NCI-H1436 treated with DMSO at 0.1 percent for 48 hours (cell line): ENCODE data around the gene VSTM2L.

Source experiments
- DNase-seq: peaks from one replicate; lab custom pipeline; 2025; lab: John Stamatoyannopoulos, UW

The VSTM2L gene

GRCh38 chr20:37969949-37970855 lies 67.3 kb downstream of the VSTM2L start:
- DNase-seq: no peak

- DNase-seq: no peak
These were observed 67.9 kb downstream of the VSTM2L start for GRCh38 chr20:37970856-37971245.

GRCh38 chr20:37971561-37972127 lies 68.7 kb downstream of the VSTM2L start:
- DNase-seq: no peak

GRCh38 chr20:37972256-37973058 lies 69.5 kb downstream of the VSTM2L start:
- no peak for DNase-seq

- no peak for DNase-seq
These were observed 70.4 kb downstream of the VSTM2L start for GRCh38 chr20:37973059-37973910.

DNA sequence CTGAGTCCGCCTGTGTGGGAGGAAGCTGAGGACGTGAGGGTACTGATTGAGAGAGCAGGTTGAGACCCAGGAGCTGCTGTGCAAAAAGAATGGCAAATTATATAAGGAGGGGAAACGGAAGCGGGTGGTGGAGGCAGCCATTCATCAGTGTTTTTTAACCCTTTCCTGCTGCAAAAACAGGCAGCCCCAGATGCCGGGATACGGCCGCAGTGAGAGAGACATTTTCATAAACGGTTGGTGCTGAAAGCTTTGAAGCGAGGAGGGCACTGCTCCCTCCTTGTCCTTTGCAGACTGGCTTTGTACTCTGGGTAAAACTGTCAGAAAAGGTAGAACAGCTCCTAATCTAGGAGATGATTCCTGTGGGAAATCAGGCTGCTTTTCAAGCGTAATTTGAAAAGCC lies 74.0 kb downstream of the VSTM2L start:
- no peak for DNase-seq

- no peak for DNase-seq
These were observed 74.4 kb downstream of the VSTM2L start for GRCh38 chr20:37977338-37977737.

DNA sequence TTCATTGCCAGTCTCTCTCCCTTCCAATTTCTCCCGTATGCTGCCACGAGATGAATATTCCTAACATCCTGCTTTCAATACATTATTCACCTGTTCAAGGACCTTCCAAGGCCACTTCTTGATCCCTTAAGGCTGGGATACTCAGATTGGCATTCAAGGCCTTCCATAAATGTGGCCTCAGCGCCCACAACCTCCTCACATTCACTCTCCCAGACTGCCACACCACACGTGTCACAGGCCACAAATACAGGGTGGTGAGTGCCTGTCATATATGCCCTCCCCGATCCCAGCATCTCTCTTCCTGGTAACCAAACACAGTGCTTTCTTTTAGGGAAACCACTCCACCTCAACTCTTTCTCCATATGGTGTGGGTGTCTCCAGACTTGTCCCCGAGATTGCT lies 74.9 kb downstream of the VSTM2L start:
- DNase-seq: no peak

DNA sequence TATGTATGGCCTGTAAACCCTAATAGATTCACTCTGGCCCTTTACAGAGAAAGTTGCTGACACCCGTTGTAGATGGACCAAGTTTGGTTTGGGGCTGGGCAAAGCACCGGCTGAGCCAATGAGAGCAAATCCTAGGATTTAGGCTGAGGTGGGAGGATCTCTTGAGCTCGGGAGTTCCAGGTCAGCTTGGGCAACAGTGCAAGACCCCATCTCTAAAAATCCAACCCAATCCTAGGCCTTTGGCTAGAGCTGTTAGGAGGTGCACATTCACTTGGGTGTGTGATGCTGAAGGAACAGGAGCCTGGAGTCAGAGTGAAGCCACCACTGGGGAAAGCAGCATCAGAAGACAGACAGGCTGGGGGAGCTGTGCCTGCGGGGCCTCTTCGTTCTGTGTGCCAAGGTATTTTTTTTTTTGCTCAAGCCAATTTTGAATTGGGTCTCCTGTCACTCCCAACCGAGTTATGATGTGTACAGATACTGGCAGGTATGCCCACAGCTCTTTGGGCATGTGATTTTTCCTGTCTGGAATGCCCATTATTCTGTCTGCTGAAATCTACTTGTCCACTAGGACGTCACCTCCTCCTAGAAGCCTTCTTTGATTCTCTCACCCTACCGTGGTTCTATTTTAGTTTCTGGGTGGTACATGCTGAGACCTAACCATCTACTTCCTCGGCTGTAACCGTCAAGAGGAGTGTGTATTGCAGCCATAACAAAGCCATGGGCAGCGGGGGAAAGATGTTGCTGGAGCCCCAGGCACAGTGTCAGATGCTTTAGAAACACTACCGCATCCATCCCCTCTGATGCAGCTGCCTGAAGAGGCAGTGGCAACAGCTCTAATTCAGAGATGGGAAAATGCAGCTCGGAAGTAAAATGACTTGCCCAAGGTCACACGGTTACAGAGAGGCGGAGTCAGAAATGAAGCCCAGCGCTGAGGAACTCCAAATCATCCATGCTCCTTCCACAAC lies 76.4 kb downstream of the VSTM2L start:
- no peak for DNase-seq

DNA sequence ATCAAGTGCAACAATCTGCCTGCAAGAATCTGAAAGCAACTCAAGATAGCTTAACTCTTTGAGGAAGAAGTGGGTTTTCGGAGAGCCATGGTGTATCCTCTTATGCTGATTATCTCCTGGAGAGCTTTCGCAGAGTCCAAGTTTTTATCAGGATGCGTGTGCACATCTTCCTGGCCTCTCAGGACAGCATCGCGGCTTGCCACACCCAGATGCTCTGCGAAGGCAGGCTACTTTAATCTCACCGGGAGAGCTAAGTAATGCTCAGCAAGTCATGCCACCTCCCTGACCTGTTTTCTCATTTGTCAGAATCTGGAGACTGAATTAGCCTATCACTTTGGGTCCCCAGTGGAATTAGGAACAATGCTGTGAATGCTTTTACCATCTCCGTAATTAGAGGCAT lies 77.5 kb downstream of the VSTM2L start:
- no peak for DNase-seq

GRCh38 chr20:37980876-37981275 lies 77.9 kb downstream of the VSTM2L start:
- DNase-seq: no peak

DNA sequence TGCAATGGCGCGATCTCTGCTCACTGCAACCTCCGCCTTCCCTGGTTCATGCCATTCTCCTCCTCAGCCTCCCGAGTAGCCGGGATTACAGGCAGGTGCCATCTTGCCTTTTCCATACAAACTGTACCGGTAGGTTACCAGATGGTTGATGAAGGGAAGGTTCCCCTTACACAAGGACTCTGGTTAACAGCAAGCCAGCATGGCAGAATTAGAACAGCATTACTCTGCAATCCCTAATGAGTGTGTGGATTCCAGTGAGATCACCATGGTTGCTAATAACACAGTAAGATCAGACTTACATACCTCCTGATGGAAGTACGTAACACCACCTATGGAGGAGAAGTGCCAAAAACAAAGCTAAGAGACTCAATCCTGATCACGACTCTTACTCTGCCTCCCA lies 78.6 kb downstream of the VSTM2L start:
- DNase-seq: no peak

- no peak for DNase-seq
These were observed 80.4 kb downstream of the VSTM2L start for GRCh38 chr20:37983286-37983685.

DNA sequence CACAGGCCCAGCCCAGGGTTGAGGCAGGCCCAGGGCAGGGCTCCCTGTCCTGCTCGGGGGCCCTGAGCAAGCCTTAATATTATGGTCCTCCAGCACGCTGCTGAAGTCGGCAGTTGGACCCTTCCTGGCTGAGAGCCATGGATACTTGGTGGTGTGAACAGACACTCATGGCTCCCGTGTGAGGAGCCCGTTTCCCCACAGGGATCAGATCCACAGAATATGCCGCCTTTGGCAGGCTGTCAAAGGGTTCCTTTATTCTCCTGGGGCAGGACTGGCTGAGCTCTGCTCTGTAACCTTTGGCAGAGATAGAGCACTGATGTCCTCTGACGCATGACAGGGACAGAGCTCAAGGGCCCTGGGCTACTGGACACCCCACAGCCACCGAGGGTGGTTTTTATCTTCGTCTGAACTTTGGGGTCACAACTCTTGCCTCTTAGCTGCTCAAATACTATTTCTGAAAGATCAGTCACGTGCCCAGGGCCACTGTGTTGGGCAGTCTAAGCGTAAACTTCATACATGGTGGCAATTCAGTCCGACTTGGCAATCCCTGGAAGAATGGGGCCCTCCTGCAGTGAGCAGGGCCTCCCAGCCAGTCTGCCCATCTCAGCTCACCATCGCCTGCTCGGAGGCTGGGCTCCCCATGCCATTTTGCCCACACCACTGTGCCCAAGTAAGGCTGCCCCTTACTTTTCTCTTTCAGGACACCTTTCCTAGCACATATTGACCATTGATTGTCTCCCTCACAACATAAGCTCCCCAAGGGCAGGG lies 81.3 kb downstream of the VSTM2L start:
- DNase-seq: no peak

DNA sequence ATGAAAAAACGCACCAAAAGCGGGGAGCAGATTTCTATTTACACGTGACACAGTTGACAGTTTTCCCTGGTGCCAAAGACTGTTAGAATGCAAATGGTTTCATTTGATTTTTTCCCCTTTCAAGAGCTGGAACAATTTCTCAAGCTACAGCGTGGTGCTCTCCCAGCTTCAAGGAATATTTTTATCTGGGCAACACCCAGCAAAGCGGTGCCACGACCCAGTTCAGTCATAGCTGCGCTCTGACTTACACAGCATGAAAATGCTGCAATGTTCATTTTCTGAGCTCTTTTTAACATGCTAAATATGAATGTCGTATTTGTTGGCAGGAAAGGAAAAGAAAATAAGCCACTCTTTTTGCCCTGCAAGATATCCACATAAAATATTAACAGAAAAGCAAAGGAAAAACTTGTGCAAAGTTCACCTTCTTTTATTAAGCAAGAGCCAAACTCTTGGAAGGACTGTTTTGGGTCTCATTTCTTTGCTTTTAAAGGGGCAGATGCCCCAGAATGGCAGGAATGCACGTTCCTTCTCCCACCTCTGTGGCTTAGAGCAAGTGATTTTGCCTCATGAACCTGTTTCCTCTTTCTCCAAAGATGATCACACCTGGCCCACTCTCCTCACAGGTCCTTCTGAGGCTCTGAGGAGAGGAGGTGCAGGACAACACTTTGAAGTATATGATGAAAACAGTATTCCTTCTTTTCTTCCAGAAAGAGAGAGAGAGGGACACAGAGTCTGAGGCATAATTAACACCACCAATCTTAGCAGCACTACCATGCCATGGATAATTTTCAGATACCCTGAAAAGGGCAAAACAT lies 83.3 kb downstream of the VSTM2L start:
- DNase-seq: no peak

GRCh38 chr20:37986873-37987601 lies 84.1 kb downstream of the VSTM2L start:
- DNase-seq: no peak

- DNase-seq: no peak
These were observed 84.8 kb downstream of the VSTM2L start for GRCh38 chr20:37987602-37988290.
